ENCODE data around the gene OR52M1.
"Not testable (repeated sequence)": the region's sequence is repeated elsewhere in the genome, so short reads cannot be mapped to it uniquely, and the experiment has no call there.

The OR52M1 gene

DNA sequence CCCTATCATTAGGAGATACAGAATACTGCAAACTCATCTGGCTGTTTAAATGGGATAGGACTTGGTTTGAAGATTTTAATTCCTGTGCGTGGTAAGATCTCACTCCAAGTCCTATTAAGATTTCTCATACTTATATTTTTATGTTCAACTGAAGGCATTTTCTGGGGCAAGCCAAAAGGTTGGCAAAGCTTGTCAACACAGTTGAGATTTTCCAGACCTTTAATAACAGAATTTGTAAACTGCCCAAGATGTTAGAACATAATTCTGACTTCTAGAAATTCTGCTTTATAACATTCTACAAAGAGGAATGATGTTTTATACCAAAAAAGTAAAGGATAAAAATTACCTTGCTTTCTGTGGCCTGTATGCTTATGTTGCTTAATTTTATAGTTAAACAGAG lies 30.8 kb upstream of the OR52M1 start:
- TF ChIP-seq, protein P1, sequence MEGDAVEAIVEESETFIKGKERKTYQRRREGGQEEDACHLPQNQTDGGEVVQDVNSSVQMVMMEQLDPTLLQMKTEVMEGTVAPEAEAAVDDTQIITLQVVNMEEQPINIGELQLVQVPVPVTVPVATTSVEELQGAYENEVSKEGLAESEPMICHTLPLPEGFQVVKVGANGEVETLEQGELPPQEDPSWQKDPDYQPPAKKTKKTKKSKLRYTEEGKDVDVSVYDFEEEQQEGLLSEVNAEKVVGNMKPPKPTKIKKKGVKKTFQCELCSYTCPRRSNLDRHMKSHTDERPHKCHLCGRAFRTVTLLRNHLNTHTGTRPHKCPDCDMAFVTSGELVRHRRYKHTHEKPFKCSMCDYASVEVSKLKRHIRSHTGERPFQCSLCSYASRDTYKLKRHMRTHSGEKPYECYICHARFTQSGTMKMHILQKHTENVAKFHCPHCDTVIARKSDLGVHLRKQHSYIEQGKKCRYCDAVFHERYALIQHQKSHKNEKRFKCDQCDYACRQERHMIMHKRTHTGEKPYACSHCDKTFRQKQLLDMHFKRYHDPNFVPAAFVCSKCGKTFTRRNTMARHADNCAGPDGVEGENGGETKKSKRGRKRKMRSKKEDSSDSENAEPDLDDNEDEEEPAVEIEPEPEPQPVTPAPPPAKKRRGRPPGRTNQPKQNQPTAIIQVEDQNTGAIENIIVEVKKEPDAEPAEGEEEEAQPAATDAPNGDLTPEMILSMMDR (conservative IDR thresholded peaks at IDR 0.05; ENCODE audit: low read depth) = no peak
- CTCF ChIA-PET = interaction anchor here (0.8 kb wide), 1 partner anchor 326 kb away, joined by 3 read pairs; no protein-coding TSS in a partner anchor

GRCh38 chr11:4522339-4522738 lies 22.7 kb upstream of the OR52M1 start:
- H3K27ac ChIP-seq = no peak overlapping the region
- DNase-seq (ENCODE audit: low spot score) = no peak
- ChIA-PET CTCF (interaction anchor here (0.6 kb wide), 1 partner anchor 298 kb away, joined by 3 read pairs; no protein-coding TSS in a partner anchor), POLR2A (ENCODE audit: low non-redundant PET) (no interaction called here)
- TF ChIP-seq, protein P1 (conservative IDR thresholded peaks at IDR 0.05; ENCODE audit: low read depth) = no peak

More for the DNA sequence above, 30.8 kb upstream of the OR52M1 start:
- DNase-seq (ENCODE audit: low spot score) = no peak
- POLR2A ChIA-PET (ENCODE audit: low non-redundant PET) = no interaction called here
- H3K27ac ChIP-seq = no peak overlapping the region

- TF ChIP-seq, protein P1 (conservative IDR thresholded peaks at IDR 0.05; ENCODE audit: low read depth) = no peak
- no peak for DNase-seq (ENCODE audit: low spot score)
- no peak overlapping the region for H3K27ac ChIP-seq
- ChIA-PET CTCF (no interaction called here), POLR2A (ENCODE audit: low non-redundant PET) (no interaction called here)
These were observed 22.2 kb upstream of the OR52M1 start for GRCh38 chr11:4522752-4523151.

DNA sequence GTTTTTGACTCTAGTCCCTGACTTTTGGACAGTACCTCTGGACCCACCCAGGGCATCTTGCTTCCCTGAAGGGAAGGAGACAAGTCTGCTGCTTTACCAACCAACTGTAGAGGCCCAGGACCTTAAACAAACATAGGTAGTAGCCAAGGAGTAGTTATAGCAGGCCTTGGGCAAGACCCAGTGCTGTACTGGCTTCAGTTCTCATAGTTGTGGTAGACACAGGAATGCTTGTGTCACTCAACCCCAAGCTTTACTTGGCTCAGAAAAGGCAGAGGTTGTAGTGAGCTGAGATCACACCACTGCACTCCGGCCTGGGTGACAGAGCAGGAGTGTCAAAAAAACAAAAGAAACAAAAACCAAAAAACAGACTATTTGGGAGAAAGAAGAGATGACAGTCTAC lies 21.3 kb upstream of the OR52M1 start:
- CTCF ChIA-PET = no interaction called here
- no peak overlapping the region for H3K27ac ChIP-seq
- POLR2A ChIA-PET (ENCODE audit: low non-redundant PET) = no interaction called here
- no peak for DNase-seq (ENCODE audit: low spot score)
- TF ChIP-seq, protein P1 (conservative IDR thresholded peaks at IDR 0.05; ENCODE audit: low read depth) = no peak

GRCh38 chr11:4527926-4528325 lies 17.1 kb upstream of the OR52M1 start:
- DNase-seq (ENCODE audit: low spot score) = no peak
- ChIA-PET CTCF (no interaction called here), POLR2A (ENCODE audit: low non-redundant PET) (no interaction called here)
- TF ChIP-seq, protein P1 (conservative IDR thresholded peaks at IDR 0.05; ENCODE audit: low read depth) = no peak
- H3K27ac ChIP-seq = no peak overlapping the region

- POLR2A ChIA-PET (ENCODE audit: low non-redundant PET); H3K27ac ChIP-seq; CTCF ChIA-PET; DNase-seq (ENCODE audit: low spot score): not testable (repeated sequence)
These were observed 13.3 kb upstream of the OR52M1 start for GRCh38 chr11:4531686-4532085.

DNA sequence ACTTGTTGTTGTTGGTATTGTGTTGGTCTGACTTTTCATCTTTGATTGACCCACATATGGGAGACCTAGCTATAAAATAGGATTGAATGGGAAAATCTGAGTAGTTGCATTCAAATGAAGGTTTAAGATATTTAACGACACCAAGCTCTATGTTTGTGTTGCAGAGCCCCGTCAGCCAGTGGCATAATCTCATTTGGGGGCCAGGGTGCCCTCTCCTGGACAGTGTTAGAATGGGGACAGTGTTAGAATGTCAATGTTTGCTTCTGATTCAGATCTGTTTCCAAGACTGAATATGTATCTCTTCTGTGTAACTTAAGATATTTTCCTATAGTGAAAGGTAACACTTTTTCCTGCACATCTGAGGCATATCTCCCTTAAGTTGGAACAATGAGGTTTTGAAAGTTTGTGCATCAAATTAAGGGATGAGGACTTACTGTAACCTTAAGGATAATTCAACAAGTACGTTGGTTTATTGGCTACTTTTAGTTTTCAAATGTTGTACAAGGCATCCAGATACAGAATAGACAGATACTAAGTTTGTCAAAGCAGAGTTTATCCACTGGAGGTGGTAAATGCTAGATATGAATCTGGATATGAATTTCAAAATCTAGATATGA lies 5.3 kb upstream of the OR52M1 start:
- peak; percentile 38 for DNase-seq (ENCODE audit: low spot score)
- H3K27ac ChIP-seq = no peak overlapping the region
- CTCF ChIA-PET = interaction anchor here (0.6 to 2.4 kb wide), 6 partner anchors 10 to 352 kb away, joined by 3 to 19 read pairs (median 4); no protein-coding TSS in a partner anchor
- TF ChIP-seq, protein P1 (conservative IDR thresholded peaks at IDR 0.05; ENCODE audit: low read depth) = peak; percentile 33; the same call in 1 of the 2 replicates
- POLR2A ChIA-PET (ENCODE audit: low non-redundant PET) = no interaction called here
